Measurements from ENCODE around the gene DCAF4.

DNA sequence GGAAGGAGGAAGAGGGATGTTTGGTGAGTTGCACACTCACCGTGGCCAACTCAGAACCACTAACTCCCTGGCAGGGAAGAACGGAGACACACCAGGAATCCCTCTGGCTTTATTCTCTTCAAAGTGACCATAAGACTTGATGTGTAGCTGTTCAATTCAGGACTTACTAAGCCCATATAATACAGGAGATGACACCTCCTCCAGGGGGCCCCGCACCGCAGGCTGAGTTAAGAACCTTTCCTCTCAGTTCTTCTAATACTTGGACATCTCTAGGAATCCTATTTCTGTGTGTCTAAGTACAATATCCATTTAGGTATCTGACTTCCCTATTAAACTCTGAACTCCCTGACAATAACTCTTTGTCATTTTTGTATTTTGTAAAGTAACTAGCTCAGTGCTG lies 49.5 kb downstream of the DCAF4 start:
- TF ChIP-seq, protein P1, sequence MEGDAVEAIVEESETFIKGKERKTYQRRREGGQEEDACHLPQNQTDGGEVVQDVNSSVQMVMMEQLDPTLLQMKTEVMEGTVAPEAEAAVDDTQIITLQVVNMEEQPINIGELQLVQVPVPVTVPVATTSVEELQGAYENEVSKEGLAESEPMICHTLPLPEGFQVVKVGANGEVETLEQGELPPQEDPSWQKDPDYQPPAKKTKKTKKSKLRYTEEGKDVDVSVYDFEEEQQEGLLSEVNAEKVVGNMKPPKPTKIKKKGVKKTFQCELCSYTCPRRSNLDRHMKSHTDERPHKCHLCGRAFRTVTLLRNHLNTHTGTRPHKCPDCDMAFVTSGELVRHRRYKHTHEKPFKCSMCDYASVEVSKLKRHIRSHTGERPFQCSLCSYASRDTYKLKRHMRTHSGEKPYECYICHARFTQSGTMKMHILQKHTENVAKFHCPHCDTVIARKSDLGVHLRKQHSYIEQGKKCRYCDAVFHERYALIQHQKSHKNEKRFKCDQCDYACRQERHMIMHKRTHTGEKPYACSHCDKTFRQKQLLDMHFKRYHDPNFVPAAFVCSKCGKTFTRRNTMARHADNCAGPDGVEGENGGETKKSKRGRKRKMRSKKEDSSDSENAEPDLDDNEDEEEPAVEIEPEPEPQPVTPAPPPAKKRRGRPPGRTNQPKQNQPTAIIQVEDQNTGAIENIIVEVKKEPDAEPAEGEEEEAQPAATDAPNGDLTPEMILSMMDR (IDR thresholded peaks at IDR 0.05) = no peak
- TF ChIP-seq POLR2A (IDR thresholded peaks at IDR 0.05) = no peak

Data from thyroid gland (tissue), 4 donors.